Right lobe of liver (tissue), 6 donors: ENCODE results near the gene CHMP3. TPM values are rescaled to one million over a fixed set of nuclear protein-coding genes. Genes with fewer than 3 reads are reported as not detected.

Source experiments
- ATAC-seq, 4 donors: fragments of 200-7000 bp; cut with Tn5 transposase; one replicate each; pipeline ENCODE4 v1.9.1; 2020; ENCODE audit warnings: mild to moderate bottlenecking in 4 of 4, moderate library complexity in 4 of 4
- DNase-seq, 3 donors: peaks; one replicate each; pipeline ENCODE4 v3.0.0-alpha.2; 2020
- H3K27ac ChIP-seq, 3 donors: fragments of 200-600 bp; one replicate each; pipeline ENCODE4 v1.8.0; 2022
- H3K27me3 ChIP-seq, 2 donors: fragments of 200-600 bp; one replicate each; pipeline ENCODE4 v1.8.0; 2022
- H3K36me3 ChIP-seq, 4 donors: fragments of 200-600 bp; sonication (generic) in 1 of 4; one replicate each; pipeline versions ENCODE4 v1.5.1 to v1.8.0; 2017 to 2022; ENCODE audit warnings: control low read depth in 1 of 4
- H3K4me1 ChIP-seq, 4 donors: fragments of 200-600 bp; sonication (generic) in 1 of 4; one replicate each; pipeline versions ENCODE4 v1.5.1 to v1.8.0; 2017 to 2022; ENCODE audit warnings: control low read depth in 1 of 4
- H3K4me3 ChIP-seq, 3 donors: fragments of 200-600 bp; one replicate each; pipeline ENCODE4 v1.8.0; 2022
- H3K9me3 ChIP-seq, 4 donors: fragments of 200-600 bp; sonication (generic) in 1 of 4; one replicate each; pipeline versions ENCODE4 v1.5.1 to v1.8.0; 2017 to 2022; ENCODE audit warnings: control low read depth in 1 of 4
- POLR2A ChIP-seq: fragments of 450-650 bp; IDR thresholded peaks from one replicate; pipeline ENCODE4 v1.6.1; 2017; ENCODE audit warnings: antibody characterized with exemption, mild to moderate bottlenecking
- WGBS: methylation state at CpG from one replicate; pipeline ENCODE4 v1.1.6; 2018; ENCODE audit warnings: low coverage, low lambda C conversion rate; ENCODE audit not compliant: insufficient coverage; ENCODE audit errors: missing lambda C conversion rate; 5-methylcytosine and 5-hydroxymethylcytosine counted together
- intact Hi-C, 2 donors: fragments of 100-400 bp; cut with DNase I; formaldehyde crosslinking; loops; one replicate each; pipeline versions ENCODE4 v1.11.2 to v1.14.1; 2022
- small RNA-seq, 2 experiments: library from RNA; depleted of rRNA; stranded (forward); fragments of <200 nt; gene quantifications; one replicate each; pipeline ENCODE3, GENCODE V24; 2016
- total RNA-seq, 6 experiments: library from RNA; depleted of rRNA in 2 of 6; stranded (reverse); fragments of >200 nt in 2 of 6; fragmentation: NEBNext Ultra II Directional in 3 of 6; extraction: Animal tissue kit (Norgen Biotek cat#: 25700) in 3 of 6; gene quantifications; one replicate each; pipeline versions ENCODE4 v1.1.0 to v1.2.4, GENCODE V29; 2016 to 2023
- TF ChIP-seq, protein P1 (sequence below), 4 donors: fragments of 200-600 bp in 3 of 4; fragments of 450-650 bp in 1 of 4; IDR thresholded peaks; one replicate each; pipeline versions ENCODE4 v1.5.1 to v1.8.0; 2016 to 2022; ENCODE audit warnings: antibody characterized with exemption in 4 of 4, mild to moderate bottlenecking in 2 of 4
- donor health status: DM: no; HTN: yes; CAD: no.
- donor health status: DM: no; HTN: no; CAD: no.
- donor health status: DM: no; HTN: no; CAD: no.
- donor health status: DM: no; HTN: yes; CAD: no.
- donor health status: DM: no; HTN: yes; CAD: no.

Gene CHMP3
- total RNA-seq, 6 experiments from 2014 or later, result 16.2 to 29.3 (median 24.4) TPM

DNA sequence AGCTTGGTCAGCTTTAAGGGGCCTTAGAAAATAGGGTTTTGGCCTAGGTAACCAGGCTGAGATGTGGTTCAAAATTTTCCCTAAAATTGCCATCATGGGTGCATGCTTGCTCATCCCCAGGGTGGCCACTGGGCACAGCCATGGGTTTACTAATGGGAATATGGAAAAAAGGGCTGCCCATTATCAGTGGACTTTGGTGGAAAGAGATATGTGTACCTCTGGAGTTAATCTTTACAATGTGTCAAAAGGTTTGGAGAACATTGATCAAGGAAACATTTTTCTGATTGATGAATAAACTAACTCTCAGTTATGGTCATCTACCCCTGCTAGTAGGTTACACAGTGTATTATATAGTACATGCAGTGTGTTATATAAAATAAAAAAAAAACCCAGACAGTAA lies 109.0 kb downstream of the CHMP3 start:
- H3K36me3 ChIP-seq, result peaks cover 6 to 64% (median 29%) of the 10 kb centered on the region in 4 donors
- H3K27me3 ChIP-seq, result no peaks in the 10 kb centered on the region
- TF ChIP-seq, protein P1, sequence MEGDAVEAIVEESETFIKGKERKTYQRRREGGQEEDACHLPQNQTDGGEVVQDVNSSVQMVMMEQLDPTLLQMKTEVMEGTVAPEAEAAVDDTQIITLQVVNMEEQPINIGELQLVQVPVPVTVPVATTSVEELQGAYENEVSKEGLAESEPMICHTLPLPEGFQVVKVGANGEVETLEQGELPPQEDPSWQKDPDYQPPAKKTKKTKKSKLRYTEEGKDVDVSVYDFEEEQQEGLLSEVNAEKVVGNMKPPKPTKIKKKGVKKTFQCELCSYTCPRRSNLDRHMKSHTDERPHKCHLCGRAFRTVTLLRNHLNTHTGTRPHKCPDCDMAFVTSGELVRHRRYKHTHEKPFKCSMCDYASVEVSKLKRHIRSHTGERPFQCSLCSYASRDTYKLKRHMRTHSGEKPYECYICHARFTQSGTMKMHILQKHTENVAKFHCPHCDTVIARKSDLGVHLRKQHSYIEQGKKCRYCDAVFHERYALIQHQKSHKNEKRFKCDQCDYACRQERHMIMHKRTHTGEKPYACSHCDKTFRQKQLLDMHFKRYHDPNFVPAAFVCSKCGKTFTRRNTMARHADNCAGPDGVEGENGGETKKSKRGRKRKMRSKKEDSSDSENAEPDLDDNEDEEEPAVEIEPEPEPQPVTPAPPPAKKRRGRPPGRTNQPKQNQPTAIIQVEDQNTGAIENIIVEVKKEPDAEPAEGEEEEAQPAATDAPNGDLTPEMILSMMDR (IDR thresholded peaks at IDR 0.05), result no peak
- no peak for TF ChIP-seq POLR2A
- intact Hi-C loops, result no loop called here
- no peak overlapping the region for H3K4me3 ChIP-seq
- ATAC-seq, result no peak
- no peak overlapping the region for H3K27ac ChIP-seq
- H3K9me3 ChIP-seq, result no peaks in the 10 kb centered on the region
- H3K4me1 ChIP-seq, result no peaks in the 10 kb centered on the region
- no peak for DNase-seq

DNA sequence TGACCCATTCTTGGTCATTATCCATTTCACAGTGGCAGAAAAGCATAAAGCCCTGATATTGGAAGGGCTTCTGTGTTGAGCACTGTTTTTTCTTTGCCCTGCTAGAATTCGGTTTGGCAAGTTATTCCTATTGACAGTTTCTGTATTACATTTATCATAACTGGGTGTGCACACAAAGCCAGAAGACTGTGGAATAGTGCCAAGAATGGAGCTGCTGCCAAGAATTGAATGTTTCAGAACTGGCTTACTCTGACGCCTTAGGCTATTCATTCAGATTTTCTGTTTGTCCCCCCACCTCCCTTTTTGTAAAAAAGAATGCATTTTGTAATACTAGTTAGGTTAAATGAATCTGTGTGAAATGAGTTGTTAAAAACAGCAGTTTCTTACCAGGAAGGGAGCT lies 109.4 kb downstream of the CHMP3 start:
- intact Hi-C loops, result no loop called here
- TF ChIP-seq POLR2A, result no peak
- TF ChIP-seq, protein P1 (IDR thresholded peaks at IDR 0.05), result no peak
- peaks cover 6 to 60% (median 29%) of the 10 kb centered on the region in 4 donors for H3K36me3 ChIP-seq
- no peaks in the 10 kb centered on the region for H3K27me3 ChIP-seq
- DNase-seq (no peak), ATAC-seq (peak in 3 of 4 donors; percentile 46 to 63 (median 57))
- 14% methylated on average over 2 of the region's 2 CpGs for WGBS
- no peak overlapping the region for H3K27ac ChIP-seq
- H3K9me3 ChIP-seq, result no peaks in the 10 kb centered on the region
- H3K4me3 ChIP-seq, result no peak overlapping the region
- H3K4me1 ChIP-seq, result no peaks in the 10 kb centered on the region

Small RNA genes lying within 50 kb of the gene (small RNA-seq; reads per million reads assigned to genes)
- 0 reads per million in 2 experiments for gene RNU6-640P

Other genes starting within 250 kb of the CHMP3 start
- 1 to 10 TPM in 2 of 6 experiments, under 1 TPM in 4; 0.61 to 1.8 (median 0.85) TPM for gene REEP1, start 225.8 kb downstream of the CHMP3 start, total RNA-seq
- 10 to 100 TPM in 5 of 6 experiments, 1 to 10 TPM in 1; 7.2 to 40.8 (median 13.6) TPM for gene KDM3A, start 122.1 kb downstream of the CHMP3 start, total RNA-seq
- 10 to 100 TPM; 30.6 to 47.7 (median 39.7) TPM for gene RNF103, start 60.4 kb upstream of the CHMP3 start, total RNA-seq
- 10 to 100 TPM; 22.2 to 45.6 (median 33.8) TPM for gene RMND5A, start 156.8 kb upstream of the CHMP3 start, total RNA-seq
- gene CD8A, start 227.5 kb upstream of the CHMP3 start, total RNA-seq, result 1 to 10 TPM in 1 of 6 experiments, under 1 TPM in 5; 0.26 to 1.1 (median 0.61) TPM